Activated T-helper 1 cell treated with anti-CD3 and anti-CD28 coated beads, Interleukin-2, amount 50 U/mL, for 16 hours (primary cell): Measurements from ENCODE around the gene TMEM163.
"Not testable (repeated sequence)": the region's sequence is repeated elsewhere in the genome, so short reads cannot be mapped to it uniquely, and the experiment has no call there.

Experiments used
- DNase-seq, 2 donors: peaks; one replicate each; pipeline ENCODE4 v3.0.0-alpha.2; 2020; ENCODE audit warnings: low read depth in 1 of 2, low spot score in 1 of 2

Gene TMEM163

GRCh38 chr2:134537702-134538101 is 181.1 kb downstream of the TMEM163 start:
- DNase-seq = no peak

- no peak for DNase-seq
Observed at GRCh38 chr2:134537121-134537520, 181.7 kb downstream of the TMEM163 start.

GRCh38 chr2:134536296-134536695 is 182.5 kb downstream of the TMEM163 start:
- DNase-seq = no peak

- no peak for DNase-seq
Observed at GRCh38 chr2:134532537-134532936, 186.3 kb downstream of the TMEM163 start.

- no peak for DNase-seq
Observed at GRCh38 chr2:134527381-134527780, 191.4 kb downstream of the TMEM163 start.

- no peak for DNase-seq
Observed at GRCh38 chr2:134522496-134523455, 196.0 kb downstream of the TMEM163 start.

GRCh38 chr2:134518101-134518500 is 200.7 kb downstream of the TMEM163 start:
- no peak for DNase-seq

GRCh38 chr2:134515137-134515536 is 203.7 kb downstream of the TMEM163 start:
- no peak for DNase-seq

- no peak for DNase-seq
Observed at GRCh38 chr2:134513465-134513804, 205.4 kb downstream of the TMEM163 start.

- no peak for DNase-seq
Observed at GRCh38 chr2:134512734-134513464, 205.9 kb downstream of the TMEM163 start.

- DNase-seq = no peak
Observed at GRCh38 chr2:134508391-134508790, 210.4 kb downstream of the TMEM163 start.

GRCh38 chr2:134507697-134508096 is 211.1 kb downstream of the TMEM163 start:
- no peak for DNase-seq

- DNase-seq = not testable (repeated sequence)
Observed at GRCh38 chr2:134507159-134507558, 211.6 kb downstream of the TMEM163 start.

GRCh38 chr2:134505446-134505845 is 213.4 kb downstream of the TMEM163 start:
- DNase-seq = no peak

GRCh38 chr2:134504586-134505336 is 214.0 kb downstream of the TMEM163 start:
- no peak for DNase-seq

GRCh38 chr2:134502104-134502503 is 216.7 kb downstream of the TMEM163 start:
- no peak for DNase-seq

- no peak for DNase-seq
Observed at GRCh38 chr2:134501476-134502091, 217.2 kb downstream of the TMEM163 start.

- no peak for DNase-seq
Observed at GRCh38 chr2:134500211-134500935, 218.4 kb downstream of the TMEM163 start.

GRCh38 chr2:134499307-134499926 is 219.4 kb downstream of the TMEM163 start:
- no peak for DNase-seq

- DNase-seq = no peak
Observed at GRCh38 chr2:134498654-134499053, 220.1 kb downstream of the TMEM163 start.
